Natural killer cell (primary cell): ENCODE results near the gene OVCH2. TPM values are rescaled to one million over a fixed set of nuclear protein-coding genes. Genes with fewer than 3 reads are reported as not detected.

ENCODE experiments used
- ATAC-seq, 3 donors: fragments of 150-1000 bp in 2 of 3; fragments of 200-7000 bp in 1 of 3; cut with Tn5 transposase; 1 replicate in 1 of 3; 2 replicates in 2 of 3; pipeline ENCODE4 v1.10.0; 2021; ENCODE audit warnings: mild to moderate bottlenecking in 2 of 3, moderate library complexity in 2 of 3
- DNase-seq, 2 donors: peaks; one replicate each; pipeline versions ENCODE4 v3.0.0 to v3.0.0-alpha.2; 2013 to 2021; ENCODE audit warnings: mixed read lengths in 1 of 2
- H3K27ac ChIP-seq: one replicate; pipeline ENCODE4 v1.5.1; 2013; ENCODE audit warnings: mild to moderate bottlenecking, low read length
- H3K27me3 ChIP-seq: one replicate; pipeline ENCODE4 v1.6.1; 2013; ENCODE audit warnings: low read length; ENCODE audit not compliant: control insufficient read depth, insufficient read depth
- H3K36me3 ChIP-seq: one replicate; pipeline ENCODE4 v1.6.1; 2013; ENCODE audit warnings: low read length; ENCODE audit not compliant: control insufficient read depth, insufficient read depth
- H3K4me1 ChIP-seq: one replicate; pipeline ENCODE4 v1.6.1; 2013; ENCODE audit warnings: low read length; ENCODE audit not compliant: control insufficient read depth, insufficient read depth
- H3K4me3 ChIP-seq: one replicate; pipeline ENCODE4 v1.5.1; 2013; ENCODE audit warnings: low read length
- H3K9me3 ChIP-seq: one replicate; pipeline ENCODE4 v1.6.1; 2013; ENCODE audit warnings: low read length; ENCODE audit not compliant: control insufficient read depth, insufficient read depth
- H3K27ac Mint-ChIP-seq, 2 donors: one replicate each; pipeline ENCODE4 v1.8.0; 2022; ENCODE audit warnings: mild to moderate bottlenecking in 2 of 2, mixed read lengths in 2 of 2, moderate library complexity in 1 of 2
- H3K27me3 Mint-ChIP-seq, 2 donors: one replicate each; pipeline ENCODE4 v1.8.0; 2022; ENCODE audit warnings: low read depth in 2 of 2, mixed read lengths in 2 of 2
- H3K36me3 Mint-ChIP-seq: one replicate; pipeline ENCODE4 v1.8.0; 2022; ENCODE audit warnings: mixed read lengths
- H3K4me1 Mint-ChIP-seq, 2 donors: one replicate each; pipeline ENCODE4 v1.8.0; 2022; ENCODE audit warnings: mixed read lengths in 2 of 2
- H3K4me3 Mint-ChIP-seq: one replicate; pipeline ENCODE4 v1.8.0; 2022; ENCODE audit warnings: mild to moderate bottlenecking, moderate library complexity, mixed read lengths
- H3K9me3 Mint-ChIP-seq, 2 donors: one replicate each; pipeline ENCODE4 v1.8.0; 2022; ENCODE audit warnings: mixed read lengths in 2 of 2
- CTCF ChIP-seq: fragments of 200-600 bp; IDR thresholded peaks from one replicate; pipeline ENCODE4 v1.8.0; 2022; ENCODE audit warnings: antibody characterized with exemption
- WGBS: methylation state at CpG from one replicate; pipeline ENCODE4 v1.1.7; 2013; ENCODE audit warnings: missing lambda C conversion rate; ENCODE audit not compliant: insufficient coverage; 5-methylcytosine and 5-hydroxymethylcytosine counted together
- intact Hi-C: fragments of 100-400 bp; cut with micrococcal nuclease; formaldehyde crosslinking; loops from one replicate; pipeline ENCODE4 v1.14.2; 2022
- total RNA-seq, 4 donors: library from RNA; stranded (reverse); fragments of 120-200 nt in 1 of 4; gene quantifications; one replicate each; pipeline versions ENCODE4 v1.2.3 to v1.2.4, GENCODE V29; 2013 to 2022

The OVCH2 gene
- total RNA-seq, 3 donors from 2014 or later (not counting 1 experiment from before 2014, with no cell fraction given), result not detected

- intact Hi-C loops, result no loop called here
- Histone ChIP-seq H3K4me1 (no peaks in the 10 kb centered on the region), H3K36me3 (peaks cover 10% of the 10 kb centered on the region), H3K27ac (no peak overlapping the region), H3K9me3 (no peaks in the 10 kb centered on the region), H3K4me3 (no peak overlapping the region), H3K27me3 (no peaks in the 10 kb centered on the region)
- no peaks in the 10 kb centered on the region for H3K9me3 Mint-ChIP-seq
- no peak overlapping the region for H3K27ac Mint-ChIP-seq
- WGBS, result 86% methylated on average over 11 of the region's 11 CpGs
- H3K4me1 Mint-ChIP-seq, result no peaks in the 10 kb centered on the region
- no peak for TF ChIP-seq CTCF
- ATAC-seq (peak in 1 of 3 donors; percentile 24), DNase-seq (no peak)
- H3K36me3 Mint-ChIP-seq, result no peaks in the 10 kb centered on the region
- no peak overlapping the region for H3K4me3 Mint-ChIP-seq
- H3K27me3 Mint-ChIP-seq, result no peaks in the 10 kb centered on the region
Observed at GRCh38 chr11:7656704-7657103, 49.6 kb downstream of the OVCH2 start.

GRCh38 chr11:7655253-7656217, 50.7 kb downstream of the OVCH2 start:
- Mint-ChIP-seq H3K9me3 (no peaks in the 10 kb centered on the region), H3K27ac (no peak overlapping the region), H3K27me3 (no peaks in the 10 kb centered on the region), H3K36me3 (no peaks in the 10 kb centered on the region), H3K4me1 (no peaks in the 10 kb centered on the region), H3K4me3 (no peak overlapping the region)
- Histone ChIP-seq H3K9me3 (no peaks in the 10 kb centered on the region), H3K27me3 (no peaks in the 10 kb centered on the region), H3K4me1 (no peaks in the 10 kb centered on the region), H3K27ac (no peak overlapping the region), H3K4me3 (no peak overlapping the region), H3K36me3 (peaks cover 16% of the 10 kb centered on the region)
- ATAC-seq (no peak), DNase-seq (no peak)
- TF ChIP-seq CTCF, result no peak
- 86% methylated on average over 14 of the region's 14 CpGs for WGBS
- intact Hi-C loops, result no loop called here

- Mint-ChIP-seq H3K9me3 (no peaks in the 10 kb centered on the region), H3K36me3 (no peaks in the 10 kb centered on the region), H3K27me3 (no peaks in the 10 kb centered on the region), H3K4me3 (no peak overlapping the region), H3K4me1 (no peaks in the 10 kb centered on the region), H3K27ac (no peak overlapping the region)
- Histone ChIP-seq H3K36me3 (peaks cover 21% of the 10 kb centered on the region), H3K27me3 (no peaks in the 10 kb centered on the region), H3K4me1 (no peaks in the 10 kb centered on the region), H3K9me3 (no peaks in the 10 kb centered on the region), H3K4me3 (no peak overlapping the region), H3K27ac (no peak overlapping the region)
- 95% methylated on average over 4 of the region's 4 CpGs for WGBS
- ATAC-seq (no peak), DNase-seq (no peak)
- TF ChIP-seq CTCF, result no peak
- intact Hi-C loops, result no loop called here
Observed at GRCh38 chr11:7654195-7654705, 52.0 kb downstream of the OVCH2 start.
